ENCODE data around the gene HDGF.
"Not testable (repeated sequence)": the region's sequence is repeated elsewhere in the genome, so short reads cannot be mapped to it uniquely, and the experiment has no call there.

The HDGF gene

DNA sequence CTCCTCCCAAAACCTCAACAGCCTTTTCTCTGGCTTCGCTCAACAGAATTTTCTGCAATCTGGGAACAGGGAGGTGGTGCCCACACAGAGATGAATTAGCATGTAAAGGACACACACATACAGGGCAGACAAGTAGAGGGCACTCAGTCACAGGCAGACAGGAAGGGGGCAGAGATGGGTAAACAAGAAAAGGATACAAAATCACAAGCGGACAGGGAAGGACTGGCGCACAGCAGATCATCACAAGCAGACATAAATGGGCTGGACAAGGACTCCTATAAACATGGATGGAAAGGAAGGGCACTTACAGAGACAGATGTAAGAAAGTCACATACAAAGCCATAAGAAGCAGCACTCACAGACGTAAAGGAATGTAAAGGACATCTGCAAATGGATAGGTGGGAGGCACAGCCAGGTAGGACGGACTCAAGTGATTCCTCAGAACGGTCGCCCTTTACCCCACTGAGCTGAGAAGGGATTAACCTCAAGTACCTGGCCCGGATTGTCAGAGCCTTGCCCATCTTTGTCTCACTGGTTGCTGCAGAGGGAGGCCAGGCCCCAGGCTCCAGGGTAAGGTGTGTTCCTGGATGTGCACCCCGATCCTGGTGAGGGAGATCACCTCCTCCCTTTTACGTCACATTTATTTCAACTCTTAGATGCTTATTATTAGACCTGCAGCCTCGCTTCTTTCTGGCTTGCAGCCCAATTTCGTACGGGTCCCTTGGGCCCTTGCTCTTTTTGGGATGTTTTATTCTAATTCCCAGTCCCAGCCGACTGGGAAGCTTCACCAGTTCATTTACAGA, 15.0 kb upstream of the HDGF start:
- no peak for DNase-seq

DNA sequence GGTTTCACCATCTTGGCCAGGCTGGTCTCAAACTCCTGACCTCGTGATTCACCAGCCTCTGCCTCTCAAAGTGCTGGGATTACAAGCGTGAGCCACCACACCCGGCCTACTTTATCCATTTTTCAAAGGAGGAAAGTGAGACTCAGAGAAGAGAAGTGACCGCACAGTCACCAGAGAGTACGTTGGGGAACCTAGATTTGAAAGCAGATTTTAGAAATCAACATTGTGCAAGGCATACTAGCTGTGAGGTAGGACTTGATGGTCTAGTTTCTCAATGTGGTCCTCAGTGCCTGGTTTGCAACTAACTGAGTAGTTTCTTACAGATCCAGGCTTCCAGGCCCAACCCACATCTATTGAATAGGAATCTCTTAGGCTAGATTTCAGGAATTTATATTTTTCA, 14.2 kb upstream of the HDGF start:
- no peak for DNase-seq

DNA sequence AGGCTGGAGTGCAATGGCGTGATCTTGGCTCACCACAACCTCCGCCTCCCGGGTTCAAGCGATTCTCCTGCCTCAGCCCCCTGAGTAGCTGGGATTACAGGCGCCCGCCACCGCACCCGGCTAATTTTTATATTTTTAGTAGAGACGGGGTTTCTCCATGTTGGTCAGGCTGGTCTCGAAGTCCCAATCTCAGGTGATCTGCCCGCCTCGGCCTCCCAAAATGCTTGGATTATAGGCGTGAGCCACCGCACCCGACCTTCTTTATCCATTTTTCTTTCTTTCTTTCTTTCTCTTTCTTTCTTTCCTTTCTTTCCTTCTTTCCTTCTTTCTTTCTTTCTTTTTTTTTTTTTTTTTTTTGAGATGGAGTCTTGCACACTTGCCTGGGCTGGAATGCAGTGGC, 13.7 kb upstream of the HDGF start:
- DNase-seq: not testable (repeated sequence)

DNA sequence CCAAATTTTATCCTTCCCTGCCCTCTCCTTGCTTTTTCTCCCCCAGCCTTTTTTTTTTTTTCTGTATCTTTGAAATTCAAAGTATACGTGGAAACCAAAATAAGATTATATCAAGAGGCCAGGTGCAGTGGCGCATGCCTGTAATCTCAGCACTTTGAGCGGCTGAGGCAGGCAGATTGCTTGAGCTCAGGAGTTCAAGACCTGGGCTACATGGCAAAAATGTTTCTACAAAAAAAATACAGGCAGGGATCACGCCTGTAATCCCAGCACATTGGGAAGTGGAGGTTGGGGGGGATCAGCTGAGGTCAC, 9.3 kb upstream of the HDGF start:
- DNase-seq: no peak

DNA sequence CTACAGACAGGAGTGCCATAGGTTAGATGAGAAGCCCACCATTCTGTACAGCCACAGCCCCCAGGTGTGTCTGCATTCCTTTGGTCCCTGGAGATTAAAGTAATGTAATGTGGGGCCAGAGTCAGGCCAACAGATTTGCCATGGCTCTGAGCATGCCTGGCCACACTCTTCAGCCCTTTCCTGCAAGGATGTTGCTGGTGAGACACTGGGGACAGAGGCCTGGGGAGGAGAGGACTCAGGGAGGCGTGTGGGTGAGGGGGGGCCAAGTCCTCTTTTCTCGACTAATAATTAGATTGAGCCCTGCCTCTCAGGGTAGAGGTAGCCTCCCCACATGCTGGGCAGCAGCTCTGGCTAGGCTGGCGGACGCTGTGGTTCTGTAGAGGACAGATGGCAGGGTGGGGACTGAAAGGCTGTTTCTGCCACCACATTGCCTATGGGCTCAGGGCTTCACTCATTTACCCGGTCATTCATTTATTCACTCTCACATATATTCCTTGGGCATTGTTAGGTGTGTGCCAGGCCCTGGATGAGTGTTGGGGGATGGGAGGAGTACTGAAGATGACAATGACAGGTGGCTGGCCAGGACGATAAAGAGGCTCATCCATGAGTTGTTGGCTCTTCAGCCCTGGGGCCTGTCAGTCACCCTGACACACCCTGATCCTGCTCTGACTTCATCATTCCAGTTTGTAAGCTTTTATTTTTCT, 8.8 kb upstream of the HDGF start:
- DNase-seq: no peak

DNA sequence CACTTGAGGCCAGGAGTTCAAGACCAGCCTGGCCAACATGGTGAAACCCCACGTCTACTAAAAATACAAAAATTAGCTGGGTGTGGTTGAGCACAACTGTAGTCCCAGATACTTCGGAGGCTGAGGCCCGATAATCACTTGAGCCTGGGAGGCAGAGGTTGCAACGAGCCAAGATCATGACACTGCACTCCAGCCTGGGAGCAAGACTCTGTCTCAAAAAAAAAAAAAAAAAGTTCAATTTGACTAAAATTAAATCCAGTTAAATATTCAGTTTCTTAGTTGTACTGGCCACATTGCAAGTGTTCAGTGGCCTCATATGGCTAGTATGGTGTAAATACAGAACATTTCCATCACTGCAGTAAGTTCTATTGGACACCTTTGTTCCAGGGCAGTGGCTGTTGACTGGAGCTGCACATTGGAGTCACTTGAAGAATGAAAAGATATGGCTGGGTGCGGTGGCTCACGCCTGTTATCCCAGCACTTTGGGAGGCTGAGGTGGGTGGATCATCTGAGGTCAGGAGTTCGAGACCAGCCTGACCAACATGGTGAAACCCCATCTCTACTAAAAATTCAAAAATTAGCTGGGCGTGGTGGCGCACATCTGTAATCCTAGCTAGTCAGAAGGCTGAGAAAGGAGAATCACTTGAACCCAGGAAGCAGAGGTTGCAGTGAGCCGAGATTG, 6.2 kb upstream of the HDGF start:
- DNase-seq: not testable (repeated sequence)

DNA sequence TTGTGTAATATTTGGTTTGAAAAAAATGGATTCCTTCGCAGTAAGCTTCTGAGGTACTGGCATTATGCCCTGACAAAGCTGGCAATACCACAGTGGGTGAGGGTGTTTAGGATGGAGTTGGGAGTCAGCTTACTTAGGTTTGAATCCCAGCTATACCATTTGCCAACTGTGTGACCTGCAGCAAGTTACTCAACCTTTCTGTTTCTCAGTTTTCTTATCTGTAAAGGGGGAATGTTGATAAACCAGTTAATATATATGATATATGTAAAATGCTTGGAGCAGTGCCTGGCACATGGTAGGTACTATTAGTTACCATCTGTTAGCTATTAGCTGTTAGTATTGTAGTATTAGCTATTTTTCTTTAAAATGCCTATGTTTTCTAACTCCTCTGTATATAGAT, 4.9 kb upstream of the HDGF start:
- no peak for DNase-seq

DNA sequence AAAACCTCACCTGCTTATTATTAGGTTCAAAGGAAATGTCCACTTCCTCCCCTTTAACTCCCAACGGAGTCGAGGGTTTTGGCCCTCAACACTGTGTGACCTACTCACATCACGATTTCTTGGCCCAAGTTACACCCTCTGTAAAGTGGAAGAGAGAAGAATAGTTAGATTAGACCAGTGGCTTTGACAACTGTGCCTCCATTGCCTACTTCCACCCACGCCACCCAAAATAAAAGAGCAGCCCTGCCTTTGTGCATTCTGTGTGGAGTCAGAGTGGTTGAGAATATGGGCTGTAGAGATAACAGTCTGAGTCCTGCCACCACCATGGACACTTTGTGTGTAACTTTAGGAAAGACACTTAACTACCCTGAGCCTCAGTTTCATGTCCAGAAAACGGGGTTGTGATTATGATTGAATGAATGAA, 4.1 kb upstream of the HDGF start:
- DNase-seq: no peak

DNA sequence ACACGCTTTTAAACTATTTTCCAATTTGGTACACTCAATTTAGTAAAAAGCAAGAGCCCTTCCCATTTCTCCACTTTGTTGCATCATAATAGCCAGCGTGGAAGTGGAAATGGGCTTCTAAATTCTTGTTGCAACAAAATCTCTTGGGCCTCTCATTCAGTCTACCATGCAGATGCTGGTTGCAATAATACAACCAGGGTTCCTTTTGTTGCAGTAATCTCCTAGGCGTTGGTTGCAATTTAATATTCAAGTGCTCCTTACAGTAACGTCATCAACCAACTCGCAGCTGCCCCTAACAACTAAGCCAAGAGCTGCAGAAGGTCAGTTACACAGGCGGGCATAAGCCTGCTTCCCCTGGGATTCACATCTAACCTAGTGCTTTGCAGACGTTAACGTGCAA, 2.7 kb upstream of the HDGF start:
- no peak for DNase-seq

DNA sequence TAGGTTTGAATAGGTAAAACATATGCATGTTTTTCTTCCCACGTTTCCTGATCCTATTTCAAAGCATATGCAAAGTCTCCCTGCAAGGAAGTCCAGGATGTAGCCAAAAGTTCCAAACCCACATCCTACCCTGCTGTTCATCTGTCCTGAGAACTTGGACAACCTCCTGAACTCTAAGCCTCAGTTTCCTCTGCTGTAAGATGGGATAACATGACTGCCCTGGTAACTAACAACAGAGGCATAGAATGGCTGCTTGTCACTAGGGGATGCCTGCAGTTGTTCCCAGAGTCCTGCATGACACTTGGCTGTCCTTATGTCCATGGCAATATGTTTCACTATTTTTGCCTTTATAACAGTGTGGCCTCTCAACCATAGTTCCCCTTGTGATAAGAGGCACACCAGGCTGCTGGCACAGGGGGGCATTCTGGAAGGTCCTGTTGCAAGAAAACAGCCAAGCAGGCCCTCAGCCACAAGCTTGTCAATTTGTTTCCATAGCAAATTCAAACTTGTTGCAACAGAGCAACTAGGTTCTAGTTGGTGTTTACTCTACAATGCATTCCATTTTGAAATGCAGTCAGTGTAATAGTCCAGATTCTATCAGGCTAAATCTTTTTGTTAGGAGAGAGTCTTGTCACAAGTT, 1.5 kb upstream of the HDGF start:
- DNase-seq: no peak

DNA sequence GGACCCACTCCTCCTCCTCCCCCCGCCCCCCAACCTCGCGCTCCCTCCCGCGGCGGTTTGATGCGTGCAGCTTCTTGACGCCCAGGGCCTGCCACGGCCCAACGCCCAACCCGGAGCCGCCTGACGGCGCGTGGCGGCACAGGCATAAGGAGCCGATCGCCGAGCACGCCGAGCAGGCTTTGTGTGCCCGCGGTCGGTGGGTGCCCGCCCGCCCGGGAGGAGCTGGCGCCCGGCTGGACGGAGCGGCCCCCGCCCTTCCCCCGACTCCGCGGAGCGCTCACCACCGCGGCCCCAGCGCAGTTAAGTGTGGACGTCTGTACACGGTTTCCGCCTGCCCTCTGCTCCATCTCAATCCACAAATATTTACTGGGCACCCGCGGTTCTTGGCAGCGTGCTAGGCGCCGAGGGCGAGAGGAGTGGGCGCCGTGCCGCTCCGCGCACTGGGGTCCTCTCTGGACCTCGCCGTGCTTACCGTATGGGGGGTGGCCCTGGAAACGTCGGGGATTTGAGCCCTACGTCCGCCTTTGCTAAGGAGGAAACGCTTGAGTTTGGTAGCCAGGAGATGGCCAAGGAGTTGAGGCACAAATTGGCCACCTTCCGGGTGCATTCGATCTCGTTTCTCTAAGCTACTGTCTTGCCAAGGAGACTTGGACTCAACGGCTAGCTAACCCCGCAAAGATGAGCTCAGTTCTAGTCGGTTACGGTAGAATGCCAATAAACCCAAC, 444 bp upstream of the HDGF start:
- peak; percentile 98 for DNase-seq

DNA sequence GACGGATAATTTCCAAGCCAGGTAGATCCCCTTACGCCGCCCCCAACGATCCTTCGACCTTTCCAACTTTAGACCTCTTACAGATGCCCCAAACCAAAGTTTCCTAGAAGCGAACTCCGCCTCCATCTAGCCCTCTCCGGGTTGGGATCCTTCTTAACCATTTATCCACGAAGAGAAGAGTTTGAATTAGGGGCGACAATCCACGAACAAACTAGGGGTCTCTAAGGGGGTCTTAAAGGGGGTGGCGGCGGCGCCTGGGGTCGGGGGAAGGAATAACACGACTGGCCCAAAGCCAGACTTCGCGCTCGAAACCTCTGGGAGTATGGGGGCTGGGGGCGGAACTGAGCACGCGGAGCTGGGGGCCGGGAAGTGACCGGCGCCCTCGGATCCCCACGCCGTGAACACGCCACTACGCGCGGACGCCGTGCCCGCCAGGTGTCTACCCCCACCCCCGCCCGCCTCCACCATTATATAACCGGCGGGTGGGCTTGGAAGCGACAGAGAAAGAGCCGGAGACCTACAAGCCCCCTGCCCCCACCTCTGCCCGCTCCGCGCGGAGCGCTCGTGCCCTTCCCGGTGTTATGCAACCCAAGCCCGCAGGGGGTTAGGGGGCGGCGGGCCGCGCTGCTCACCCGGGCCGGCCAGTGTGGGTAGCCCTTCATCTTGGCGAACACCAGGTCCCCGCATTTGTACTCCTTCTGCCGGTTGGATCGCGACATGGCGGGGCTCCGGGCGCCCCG, 594 bp downstream of the HDGF start:
- DNase-seq: peak; percentile 45 to 49

DNA sequence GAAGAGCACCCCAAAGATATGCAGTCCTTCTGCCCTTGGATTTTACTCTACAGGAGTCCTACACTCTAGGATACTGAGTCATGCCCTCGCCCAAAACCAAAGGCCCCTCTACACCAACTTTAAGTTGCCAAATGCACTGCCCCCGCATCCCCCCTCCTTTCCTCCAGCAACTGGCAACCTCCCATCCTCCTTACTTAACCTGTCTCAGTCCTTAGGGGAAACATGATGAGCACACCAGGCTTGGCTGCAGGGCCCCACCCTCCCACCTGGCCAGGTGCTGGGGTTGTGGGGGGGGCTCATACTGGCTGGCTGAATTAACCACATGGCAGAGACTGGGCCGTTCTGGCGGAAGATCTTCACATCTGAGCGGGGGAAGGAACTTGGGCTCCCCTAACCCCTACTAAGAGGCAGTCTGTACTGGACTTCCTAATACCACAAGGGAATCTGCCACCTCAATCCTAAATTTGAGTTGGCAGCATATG, 1.2 kb downstream of the HDGF start:
- peak; percentile 64 to 72 for DNase-seq

DNA sequence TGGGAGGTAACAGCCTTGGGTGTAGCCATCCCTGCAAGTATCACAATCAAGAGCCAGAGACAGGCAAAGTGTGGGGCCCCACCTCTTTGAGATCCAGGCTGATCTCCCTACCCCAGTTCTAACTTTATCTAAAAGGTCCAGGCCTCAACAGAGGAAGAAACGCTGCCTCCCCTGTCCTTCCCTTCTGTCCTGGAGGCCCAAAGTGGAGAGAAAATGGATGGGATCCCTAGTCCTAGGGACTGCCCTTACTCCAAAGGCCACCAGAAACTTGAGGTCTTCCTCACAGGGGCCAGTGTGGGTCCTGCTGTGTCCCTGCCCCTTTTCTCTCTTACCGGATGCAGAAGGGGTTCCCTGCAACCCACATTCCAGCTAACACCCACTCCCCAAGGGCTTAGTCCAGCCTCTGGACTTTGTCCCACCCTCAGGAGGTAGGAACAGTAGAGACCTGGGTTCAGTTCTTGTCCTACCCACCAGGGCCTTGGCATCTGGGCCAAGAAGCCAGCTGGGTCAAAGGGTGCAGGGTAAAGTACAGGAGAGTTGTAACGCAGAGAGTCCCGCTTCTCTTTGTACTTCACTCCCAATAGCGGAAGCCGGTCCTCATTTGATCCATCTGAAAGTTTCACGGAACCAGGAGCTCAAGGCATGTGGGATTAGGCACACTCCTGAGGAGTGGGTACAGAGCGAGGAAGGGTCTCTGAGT, 1.9 kb downstream of the HDGF start:
- peak; percentile 18 to 39 for DNase-seq

DNA sequence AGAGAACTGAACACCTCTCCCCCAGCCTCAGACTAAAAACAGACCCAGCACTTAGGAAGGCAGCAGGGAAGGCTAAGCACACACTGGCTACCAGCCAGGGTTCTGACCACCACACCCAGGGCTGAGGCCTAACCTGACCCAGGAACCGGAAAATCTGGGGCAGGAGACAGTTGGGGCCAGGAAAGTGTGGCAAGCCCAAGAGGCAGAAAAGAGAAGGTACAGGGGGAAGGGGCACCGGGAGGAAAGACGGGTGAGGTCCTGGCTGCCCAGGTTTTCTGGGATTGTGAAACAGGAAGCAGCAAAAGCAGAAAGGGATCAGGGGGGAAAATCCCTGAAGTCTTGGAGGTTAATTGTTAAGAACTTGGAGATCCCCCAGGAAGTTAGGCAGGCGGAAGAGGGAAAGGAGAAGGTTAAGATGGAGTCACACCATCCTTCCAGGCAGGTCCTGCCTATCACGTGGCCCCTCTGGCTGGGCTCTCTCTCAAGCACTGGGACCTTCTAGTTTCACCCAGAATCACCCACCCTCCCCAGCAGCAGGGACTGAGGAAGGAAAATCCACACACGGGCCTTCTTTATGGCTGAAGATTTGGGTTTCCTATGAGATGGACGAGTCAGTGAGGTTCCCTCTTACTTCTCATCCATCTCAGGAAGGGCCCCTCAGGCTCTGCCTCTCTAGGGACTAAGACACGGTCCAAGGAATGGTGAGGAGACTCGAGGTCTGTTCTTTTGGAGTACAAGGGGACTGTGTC, 2.6 kb downstream of the HDGF start:
- peak; percentile 34 to 46 for DNase-seq

DNA sequence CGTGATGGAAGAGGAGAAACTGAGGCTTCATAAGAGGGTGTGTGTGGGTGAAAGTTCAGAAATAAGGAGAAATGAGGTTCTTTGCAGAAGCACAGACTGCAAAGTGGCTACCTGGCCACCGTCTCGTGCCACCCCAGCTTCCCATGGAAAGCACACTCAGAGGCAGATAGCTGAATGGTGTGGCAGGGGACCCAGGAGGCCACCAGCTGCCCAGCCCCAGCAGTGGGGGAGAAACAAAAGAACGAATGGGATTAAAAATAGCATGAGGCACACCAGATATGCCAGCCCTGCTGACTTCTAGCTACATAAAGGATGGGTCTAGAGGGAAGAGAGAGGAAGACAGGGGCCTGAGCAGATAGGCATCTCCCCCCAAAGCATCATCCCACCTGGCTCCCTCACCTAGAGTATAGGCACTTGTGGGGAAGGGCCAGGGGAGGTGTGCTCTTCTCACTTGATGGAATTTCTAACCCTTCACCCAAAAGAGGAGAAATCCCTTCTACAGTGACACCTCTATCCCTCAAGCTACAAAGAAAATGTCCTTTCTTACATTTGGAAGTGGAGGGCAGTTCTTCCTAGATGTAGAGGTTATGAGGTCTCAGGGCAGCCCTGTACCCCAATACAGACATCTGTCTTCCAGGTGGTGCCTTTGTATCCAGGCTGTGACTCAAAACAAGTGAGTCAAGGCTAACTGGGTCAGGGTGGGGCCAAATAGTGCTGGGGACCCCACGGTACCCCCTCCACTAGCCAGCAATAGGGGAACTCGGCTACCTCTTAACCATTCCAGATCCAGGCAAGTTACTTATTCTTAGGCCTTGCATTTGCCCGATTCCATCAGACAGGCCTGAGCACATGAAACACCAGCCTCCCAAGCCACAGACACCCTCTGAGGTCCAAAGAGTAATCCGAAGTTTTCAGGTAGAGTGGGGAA, 3.5 kb downstream of the HDGF start:
- DNase-seq: no peak

DNA sequence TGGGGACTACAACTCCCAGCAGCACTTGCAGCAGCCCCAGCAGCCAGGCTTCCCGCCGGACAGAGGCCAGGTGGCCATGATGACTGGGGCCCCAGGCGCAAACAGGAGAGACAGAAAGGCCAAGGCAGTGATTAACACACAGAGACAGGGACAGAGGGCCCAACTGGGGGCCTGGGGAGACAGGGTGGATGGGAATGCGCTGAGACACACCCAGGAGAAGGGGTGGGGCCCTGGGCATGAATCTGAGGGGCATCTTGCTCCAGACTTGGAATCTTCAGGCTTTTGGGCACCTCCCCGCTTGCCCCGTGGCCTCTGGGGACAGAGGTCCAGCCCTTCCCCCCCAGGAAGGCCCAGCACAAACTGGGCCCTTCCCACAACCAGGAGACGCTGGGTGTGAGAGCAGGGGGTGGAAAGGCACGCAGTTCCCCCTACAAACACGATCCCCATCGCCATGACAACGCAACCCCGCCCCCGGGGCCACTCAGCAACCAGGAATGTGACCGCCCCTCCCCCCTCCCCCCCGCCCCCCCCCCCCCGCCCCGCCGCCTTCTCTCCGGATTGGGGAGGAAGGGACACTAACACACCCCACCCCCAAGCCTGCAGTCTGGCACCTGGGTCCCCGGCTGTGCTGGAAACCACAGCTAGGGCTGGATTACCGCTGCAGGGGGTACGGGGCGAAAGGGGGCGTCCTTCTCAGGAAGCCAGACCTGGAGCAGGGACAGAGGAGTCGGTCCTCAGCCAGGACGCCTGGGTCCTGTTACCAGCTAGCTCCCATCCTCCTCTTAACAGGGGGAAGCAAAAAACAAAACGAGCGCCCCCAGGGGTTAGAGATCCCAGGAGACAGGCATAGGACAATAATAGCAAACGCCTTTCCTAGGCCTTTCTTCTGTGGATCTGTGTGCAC, 4.5 kb downstream of the HDGF start:
- peak; percentile 69 to 72 for DNase-seq

DNA sequence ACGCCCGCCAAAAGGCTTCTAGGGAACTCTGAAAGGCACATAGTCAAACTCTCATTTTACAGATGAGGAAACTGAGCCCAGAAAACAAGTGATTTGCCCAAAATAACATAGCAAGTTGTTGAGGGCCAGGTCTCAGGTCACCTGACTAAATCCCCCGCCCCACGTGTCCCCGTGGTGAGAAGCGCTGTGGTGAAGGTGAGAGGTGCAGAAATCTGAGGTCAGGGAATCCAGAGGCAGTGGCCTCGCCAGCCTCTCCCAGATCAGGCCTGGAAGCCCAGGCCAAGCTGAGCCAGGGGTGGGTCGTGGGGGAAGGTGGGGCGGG, 5.1 kb downstream of the HDGF start:
- no peak for DNase-seq

DNA sequence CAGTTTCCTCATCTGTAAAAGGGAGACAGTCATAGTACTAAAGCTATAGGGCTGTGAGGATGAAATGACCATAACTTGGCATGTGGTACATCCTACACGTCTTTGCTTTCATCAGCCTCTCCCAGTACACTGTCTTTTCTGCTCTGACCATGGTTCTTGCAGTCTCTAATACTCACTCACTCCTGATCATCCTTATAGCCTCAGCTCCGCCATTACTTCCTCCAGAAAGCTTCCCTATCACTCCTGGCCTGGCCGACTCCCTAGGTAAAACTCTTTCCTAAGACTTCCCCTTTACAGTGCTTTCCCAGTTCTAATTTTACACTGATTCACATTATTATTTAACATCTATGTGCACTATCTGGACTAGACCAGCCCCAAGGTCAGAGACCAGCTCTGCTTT, 5.6 kb downstream of the HDGF start:
- DNase-seq: no peak
